AG10803 (cell line): ENCODE measurements around the gene OR1S2.

Source experiments
- DNase-seq: peaks from one replicate; pipeline ENCODE4 v3.0.0; 2010; ENCODE audit warnings: low read depth
- H3K4me3 ChIP-seq: 2 replicates; pipeline ENCODE4 v1.5.1; 2011; ENCODE audit warnings: mild to moderate bottlenecking, low read length, control low read depth
- TF ChIP-seq, protein P1 (sequence below): conservative IDR thresholded peaks from 2 replicates; pipeline ENCODE4 v1.5.1; 2011; ENCODE audit warnings: mild to moderate bottlenecking, low read length, control low read depth, inconsistent platforms

Gene OR1S2

DNA sequence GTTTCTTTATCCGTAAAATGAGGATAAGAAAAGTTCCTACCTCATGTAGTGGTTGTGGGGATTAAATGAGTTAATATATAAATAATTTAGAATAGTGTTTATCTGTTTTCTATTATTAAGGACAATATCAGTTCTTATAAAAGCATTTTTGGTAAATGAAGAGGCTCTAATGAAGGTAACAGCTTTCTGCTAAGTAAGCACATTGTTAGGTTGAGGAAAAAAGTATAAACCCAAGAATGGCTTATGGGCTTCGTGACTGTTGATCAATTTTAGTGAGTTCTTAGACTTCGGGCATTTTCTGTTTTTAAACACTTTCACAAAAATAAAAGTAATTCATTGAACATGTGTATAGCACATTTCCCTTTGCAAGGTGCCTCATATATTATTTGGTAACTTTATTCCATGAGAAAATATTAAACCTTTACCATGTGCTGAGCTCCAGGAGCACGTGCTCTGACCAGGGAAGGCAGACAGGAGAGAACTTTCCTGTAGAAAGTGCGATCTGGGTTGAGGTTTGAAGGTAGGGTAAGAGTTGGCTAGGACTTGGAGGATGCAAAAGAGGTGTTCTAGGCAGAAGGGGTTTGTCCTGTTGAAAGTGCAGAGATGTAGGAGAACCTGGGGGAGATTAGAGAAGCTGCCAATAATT is 26.4 kb downstream of the OR1S2 start:
- H3K4me3 ChIP-seq: no peak overlapping the region
- TF ChIP-seq, protein P1, sequence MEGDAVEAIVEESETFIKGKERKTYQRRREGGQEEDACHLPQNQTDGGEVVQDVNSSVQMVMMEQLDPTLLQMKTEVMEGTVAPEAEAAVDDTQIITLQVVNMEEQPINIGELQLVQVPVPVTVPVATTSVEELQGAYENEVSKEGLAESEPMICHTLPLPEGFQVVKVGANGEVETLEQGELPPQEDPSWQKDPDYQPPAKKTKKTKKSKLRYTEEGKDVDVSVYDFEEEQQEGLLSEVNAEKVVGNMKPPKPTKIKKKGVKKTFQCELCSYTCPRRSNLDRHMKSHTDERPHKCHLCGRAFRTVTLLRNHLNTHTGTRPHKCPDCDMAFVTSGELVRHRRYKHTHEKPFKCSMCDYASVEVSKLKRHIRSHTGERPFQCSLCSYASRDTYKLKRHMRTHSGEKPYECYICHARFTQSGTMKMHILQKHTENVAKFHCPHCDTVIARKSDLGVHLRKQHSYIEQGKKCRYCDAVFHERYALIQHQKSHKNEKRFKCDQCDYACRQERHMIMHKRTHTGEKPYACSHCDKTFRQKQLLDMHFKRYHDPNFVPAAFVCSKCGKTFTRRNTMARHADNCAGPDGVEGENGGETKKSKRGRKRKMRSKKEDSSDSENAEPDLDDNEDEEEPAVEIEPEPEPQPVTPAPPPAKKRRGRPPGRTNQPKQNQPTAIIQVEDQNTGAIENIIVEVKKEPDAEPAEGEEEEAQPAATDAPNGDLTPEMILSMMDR: no peak
- DNase-seq: no peak

DNA sequence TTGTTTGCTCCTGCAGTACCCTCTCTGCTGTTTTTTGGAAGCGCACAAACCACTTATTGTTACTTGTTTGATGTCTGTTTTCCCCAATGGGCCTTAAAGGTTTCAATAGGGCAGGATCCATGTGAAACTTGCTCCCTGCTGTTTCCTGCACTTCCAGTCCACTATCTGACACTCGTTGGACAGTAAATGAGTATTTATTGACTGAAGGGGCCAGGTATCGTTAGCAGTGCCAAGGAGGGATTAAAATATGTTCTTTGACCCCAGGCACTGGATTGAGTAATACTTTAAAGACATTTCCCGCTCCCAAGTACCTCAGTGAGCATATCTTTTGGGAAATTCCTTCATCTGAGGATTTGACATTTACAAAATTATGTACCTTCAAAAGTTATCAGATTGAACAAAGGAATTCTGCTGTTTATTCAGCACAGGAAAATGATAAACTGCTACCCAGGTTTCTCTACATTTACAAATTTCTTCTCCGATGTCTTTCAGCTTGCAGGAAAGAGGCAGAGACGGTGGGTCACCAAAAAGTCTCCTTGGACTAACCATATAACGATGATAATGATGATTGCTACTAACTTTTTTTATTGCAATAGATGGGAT is 38.3 kb downstream of the OR1S2 start:
- TF ChIP-seq, protein P1: no peak
- no peak overlapping the region for H3K4me3 ChIP-seq
- no peak for DNase-seq

DNA sequence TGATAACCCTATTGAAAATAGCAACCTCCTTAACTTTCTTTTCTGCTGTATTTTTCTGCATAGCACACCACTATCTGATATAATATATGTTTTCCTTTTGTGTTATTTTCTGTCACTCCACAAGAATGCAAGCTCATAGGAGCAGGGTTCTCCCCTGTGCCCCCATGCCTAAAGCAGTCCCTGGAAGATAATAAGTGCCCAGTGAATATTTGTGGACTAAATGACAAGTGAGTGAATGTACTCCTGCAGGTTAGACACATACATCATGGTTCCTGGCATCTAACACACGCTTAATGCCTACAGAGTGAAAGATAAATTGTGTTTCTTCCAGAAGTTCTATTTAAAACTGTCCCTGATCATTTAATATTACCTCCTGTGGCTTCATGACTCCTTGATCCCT is 39.0 kb downstream of the OR1S2 start:
- no peak for DNase-seq
- TF ChIP-seq, protein P1: no peak
- no peak overlapping the region for H3K4me3 ChIP-seq

DNA sequence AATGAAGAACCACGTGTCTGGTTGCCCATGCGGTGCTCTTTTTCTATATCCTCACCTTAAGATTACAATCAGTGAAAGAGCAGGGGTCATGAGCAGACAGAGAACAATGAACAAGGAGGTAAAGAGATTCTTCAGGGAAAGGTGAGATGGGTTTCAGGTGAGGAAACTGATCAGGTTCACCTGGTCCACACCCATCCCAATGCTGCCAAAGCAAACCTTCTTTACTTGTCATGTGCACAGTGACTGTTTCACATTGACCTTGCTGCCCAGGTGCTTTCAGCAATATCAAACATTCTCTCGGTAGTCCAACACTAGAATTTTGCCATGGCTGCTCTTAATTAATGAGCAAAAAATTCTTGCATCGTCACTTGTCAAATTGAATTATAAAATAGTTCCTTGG is 39.6 kb downstream of the OR1S2 start:
- TF ChIP-seq, protein P1: no peak
- no peak for DNase-seq
- no peak overlapping the region for H3K4me3 ChIP-seq
